Breast epithelium (tissue), 4 donors: ENCODE data around the gene ZC3H4. TPM values are rescaled to one million over a fixed set of nuclear protein-coding genes. Genes with fewer than 3 reads are reported as not detected.

ENCODE experiments used
- DNase-seq, 2 donors: peaks; one replicate each; pipeline ENCODE4 v3.0.0-alpha.2; 2019; ENCODE audit warnings: low spot score in 2 of 2
- H3K27ac ChIP-seq, 2 donors: fragments of 200-600 bp; sonication (generic) in 1 of 2; one replicate each; pipeline ENCODE4 v1.5.1; 2016 to 2019; ENCODE audit warnings: mild to moderate bottlenecking in 1 of 2
- H3K27me3 ChIP-seq, 2 donors: fragments of 200-600 bp; sonication (generic) in 1 of 2; one replicate each; pipeline versions ENCODE4 v1.5.1 to v1.6.0; 2017 to 2019; ENCODE audit warnings: control low read depth in 1 of 2, mild to moderate bottlenecking in 1 of 2
- H3K36me3 ChIP-seq: fragments of 200-600 bp; one replicate; pipeline ENCODE4 v1.5.1; 2019
- H3K4me1 ChIP-seq, 2 donors: fragments of 200-600 bp; sonication (generic); one replicate each; pipeline ENCODE4 v1.5.1; 2016 to 2019; ENCODE audit warnings: control low read depth in 1 of 2
- H3K4me3 ChIP-seq, 3 donors: fragments of 200-600 bp; sonication (generic); 1 replicate in 2 of 3; 2 replicates in 1 of 3; pipeline ENCODE4 v1.5.1; 2016 to 2019; ENCODE audit warnings: mild to moderate bottlenecking in 3 of 3, moderate library complexity in 2 of 3
- H3K9me3 ChIP-seq, 2 donors: fragments of 200-600 bp; sonication (generic) in 1 of 2; one replicate each; pipeline ENCODE4 v1.5.1; 2016 to 2019; ENCODE audit warnings: control low read depth in 1 of 2
- POLR2A ChIP-seq: fragments of 450-650 bp; IDR thresholded peaks from one replicate; pipeline ENCODE4 v1.6.1; 2016; ENCODE audit warnings: antibody characterized with exemption, mild to moderate bottlenecking, moderate library complexity
- POLR2AphosphoS5 ChIP-seq, 3 donors: sonication (generic); formaldehyde crosslinking; IDR thresholded peaks; one replicate each; pipeline ENCODE4 v1.6.1; 2017; ENCODE audit warnings: antibody characterized with exemption in 3 of 3
- intact Hi-C: fragments of 100-400 bp; cut with DNase I; formaldehyde crosslinking; loops from one replicate; pipeline ENCODE4 v1.15.1; 2023; ENCODE audit warnings: low total_unique reads
- total RNA-seq, 3 donors: library from RNA; depleted of rRNA; stranded (reverse); fragments of >200 nt; gene quantifications; one replicate each; pipeline ENCODE4 v1.1.0, GENCODE V29; 2016
- TF ChIP-seq, protein P1 (sequence below), 3 donors: fragments of 450-650 bp; IDR thresholded peaks; one replicate each; pipeline ENCODE4 v1.5.1; 2016 to 2017; ENCODE audit warnings: antibody characterized with exemption in 3 of 3, mild to moderate bottlenecking in 3 of 3, moderate library complexity in 3 of 3

The ZC3H4 gene
- total RNA-seq, 3 donors from 2014 or later, result 17.7 to 23.4 (median 19.5) TPM

DNA sequence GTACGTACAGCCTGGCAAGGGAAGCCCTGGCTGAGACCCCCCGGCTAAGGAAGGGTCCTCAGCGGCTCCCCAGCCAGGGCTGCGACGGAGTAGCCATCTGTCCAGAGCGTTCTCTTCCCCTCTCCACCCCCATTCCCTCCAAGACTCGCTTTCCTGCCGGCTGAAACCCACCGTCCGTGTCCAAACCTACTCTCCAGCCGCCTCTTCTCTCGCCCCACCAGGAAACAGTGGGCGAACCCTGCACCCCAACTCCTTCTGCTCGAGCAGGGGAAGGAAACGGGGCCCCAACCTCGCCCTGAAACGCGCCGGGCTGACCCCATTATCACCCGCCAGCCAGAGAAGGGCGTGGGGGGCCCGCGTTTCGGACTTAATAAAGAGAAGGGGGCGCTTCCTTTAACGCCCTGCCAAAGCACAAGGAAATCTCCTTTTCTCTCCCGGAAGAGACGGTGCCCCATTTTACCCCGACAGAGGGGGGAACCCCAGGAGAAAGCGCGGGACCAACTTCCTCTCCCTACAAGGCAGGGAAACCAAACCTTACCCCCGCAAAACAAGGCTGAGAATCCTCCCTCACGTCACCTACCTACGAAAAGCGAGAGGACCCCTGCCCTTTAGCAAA is 2.5 kb downstream of the ZC3H4 start:
- H3K4me1 ChIP-seq, result peaks cover 2 to 14% of the 10 kb centered on the region in 2 donors
- peak overlapping the region; percentile 100 for H3K27ac ChIP-seq
- no peak for TF ChIP-seq POLR2A
- TF ChIP-seq POLR2AphosphoS5 (IDR thresholded peaks at IDR 0.05), result peak in 2 of 3 donors; percentile 13 to 37
- peak overlapping the region; percentile 97 to 98 (median 97) for H3K4me3 ChIP-seq
- no peaks in the 10 kb centered on the region for H3K27me3 ChIP-seq
- H3K9me3 ChIP-seq, result no peaks in the 10 kb centered on the region
- no peak for DNase-seq
- H3K36me3 ChIP-seq, result no peaks in the 10 kb centered on the region
- intact Hi-C loops, result loop anchor here (5.0 kb wide), 1 partner anchor 1249 kb away; the partner anchor contains the start of genes FOXA3 and SYMPK

DNA sequence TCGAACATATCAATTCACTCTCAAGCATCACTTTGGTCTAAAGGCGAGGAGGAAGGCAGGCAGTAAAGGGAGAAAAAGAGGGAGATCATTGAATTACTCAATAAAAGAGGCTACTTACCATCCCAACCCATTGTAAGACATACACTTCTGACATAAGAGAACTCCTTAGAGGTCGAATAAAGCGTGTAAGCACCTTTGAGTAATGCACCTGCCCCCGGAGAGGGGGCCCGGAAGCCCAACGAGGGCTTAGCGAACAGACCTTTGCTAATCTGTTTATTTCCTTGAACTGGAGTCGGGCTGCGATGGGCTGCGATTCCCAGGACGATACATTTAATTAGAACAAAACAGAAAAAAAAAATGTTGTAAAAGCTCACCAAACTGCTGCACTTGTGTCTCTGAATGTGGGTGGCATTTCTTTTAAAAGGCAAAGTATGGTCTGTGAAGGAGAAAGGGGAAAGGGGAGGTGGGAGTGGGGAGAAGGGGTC is 3.0 kb downstream of the ZC3H4 start:
- no peak for DNase-seq
- peak overlapping the region; percentile 100 for H3K27ac ChIP-seq
- intact Hi-C loops, result loop anchor here (5.0 kb wide), 1 partner anchor 1248 kb away; the partner anchor contains the start of genes FOXA3 and SYMPK
- H3K4me1 ChIP-seq, result peaks cover 2 to 19% of the 10 kb centered on the region in 2 donors
- no peaks in the 10 kb centered on the region for H3K36me3 ChIP-seq
- no peak for TF ChIP-seq POLR2AphosphoS5 (IDR thresholded peaks at IDR 0.05)
- TF ChIP-seq, protein P1, sequence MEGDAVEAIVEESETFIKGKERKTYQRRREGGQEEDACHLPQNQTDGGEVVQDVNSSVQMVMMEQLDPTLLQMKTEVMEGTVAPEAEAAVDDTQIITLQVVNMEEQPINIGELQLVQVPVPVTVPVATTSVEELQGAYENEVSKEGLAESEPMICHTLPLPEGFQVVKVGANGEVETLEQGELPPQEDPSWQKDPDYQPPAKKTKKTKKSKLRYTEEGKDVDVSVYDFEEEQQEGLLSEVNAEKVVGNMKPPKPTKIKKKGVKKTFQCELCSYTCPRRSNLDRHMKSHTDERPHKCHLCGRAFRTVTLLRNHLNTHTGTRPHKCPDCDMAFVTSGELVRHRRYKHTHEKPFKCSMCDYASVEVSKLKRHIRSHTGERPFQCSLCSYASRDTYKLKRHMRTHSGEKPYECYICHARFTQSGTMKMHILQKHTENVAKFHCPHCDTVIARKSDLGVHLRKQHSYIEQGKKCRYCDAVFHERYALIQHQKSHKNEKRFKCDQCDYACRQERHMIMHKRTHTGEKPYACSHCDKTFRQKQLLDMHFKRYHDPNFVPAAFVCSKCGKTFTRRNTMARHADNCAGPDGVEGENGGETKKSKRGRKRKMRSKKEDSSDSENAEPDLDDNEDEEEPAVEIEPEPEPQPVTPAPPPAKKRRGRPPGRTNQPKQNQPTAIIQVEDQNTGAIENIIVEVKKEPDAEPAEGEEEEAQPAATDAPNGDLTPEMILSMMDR (IDR thresholded peaks at IDR 0.05), result no peak
- TF ChIP-seq POLR2A, result no peak
- no peaks in the 10 kb centered on the region for H3K27me3 ChIP-seq
- peak overlapping the region; percentile 97 to 98 (median 97) for H3K4me3 ChIP-seq
- no peaks in the 10 kb centered on the region for H3K9me3 ChIP-seq

DNA sequence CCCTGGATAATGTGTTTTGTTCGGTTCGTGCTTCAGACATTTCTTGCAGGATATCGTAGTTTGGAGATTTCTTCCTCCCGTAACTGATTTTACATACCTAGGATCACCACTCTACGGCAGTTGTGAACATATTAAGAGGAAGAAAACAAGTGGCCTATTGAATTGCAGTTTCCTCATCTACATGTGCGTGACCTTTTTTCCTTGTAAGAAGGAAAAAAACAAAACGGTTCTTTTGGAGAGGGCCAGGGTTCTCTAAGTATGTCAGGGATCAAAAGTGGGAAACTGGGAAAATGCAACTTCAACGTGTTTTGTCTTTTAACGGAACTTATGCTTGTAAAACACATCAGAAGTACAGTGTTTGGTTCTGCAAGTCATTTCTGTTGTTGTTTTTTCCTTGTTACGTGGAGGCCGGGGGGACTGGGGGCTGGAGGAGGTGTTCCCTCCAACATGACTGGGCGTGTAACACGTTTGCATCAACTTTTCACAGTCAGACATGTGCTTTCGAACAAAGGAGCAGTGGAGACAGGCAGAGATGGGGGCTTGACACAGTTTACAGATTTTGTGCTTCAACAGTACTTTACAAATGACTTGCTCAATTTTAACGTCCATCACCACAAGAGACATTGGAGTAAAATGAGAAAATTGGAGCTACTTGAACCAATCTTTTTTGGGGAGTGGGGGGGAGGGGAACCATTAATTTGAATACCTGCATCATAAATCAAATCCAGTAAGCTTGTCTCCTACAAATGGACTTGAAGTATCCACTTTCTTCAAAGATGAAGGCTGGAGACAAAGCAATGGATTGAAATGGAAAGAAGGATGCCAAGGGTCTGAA is 3.8 kb downstream of the ZC3H4 start:
- no peaks in the 10 kb centered on the region for H3K27me3 ChIP-seq
- H3K9me3 ChIP-seq, result no peaks in the 10 kb centered on the region
- no peaks in the 10 kb centered on the region for H3K36me3 ChIP-seq
- TF ChIP-seq, protein P1 (IDR thresholded peaks at IDR 0.05), result no peak
- TF ChIP-seq POLR2AphosphoS5 (IDR thresholded peaks at IDR 0.05), result peak in 1 of 3 donors; percentile 23
- H3K4me3 ChIP-seq, result peak overlapping the region; percentile 97 to 98 (median 97)
- no peak for DNase-seq
- peaks cover 2 to 19% of the 10 kb centered on the region in 2 donors for H3K4me1 ChIP-seq
- intact Hi-C loops, result loop anchor here (5.0 kb wide), 1 partner anchor 1247 kb away; the partner anchor contains the start of genes FOXA3 and SYMPK
- H3K27ac ChIP-seq, result peak overlapping the region; percentile 100

DNA sequence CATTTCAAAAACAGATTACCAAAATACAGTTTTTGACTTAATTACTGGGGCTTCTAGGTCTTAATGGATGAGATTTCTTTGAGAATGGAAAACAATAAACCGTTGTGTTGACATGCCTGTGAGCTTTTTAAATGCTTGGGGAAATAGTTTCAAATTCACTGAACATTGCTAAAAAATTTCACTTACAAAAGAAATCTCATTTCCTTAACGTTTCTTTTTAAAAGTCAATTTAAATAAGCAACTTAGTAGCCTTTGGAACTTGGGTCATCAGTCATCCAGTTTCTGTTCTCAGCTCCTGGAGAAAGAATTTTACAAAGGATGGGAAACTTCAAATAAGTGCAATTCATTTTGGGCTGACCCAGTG is 4.4 kb downstream of the ZC3H4 start:
- TF ChIP-seq POLR2A (no peak), POLR2AphosphoS5 (IDR thresholded peaks at IDR 0.05) (no peak)
- TF ChIP-seq, protein P1 (IDR thresholded peaks at IDR 0.05), result no peak
- no peak for DNase-seq
- H3K9me3 ChIP-seq, result no peaks in the 10 kb centered on the region
- H3K27me3 ChIP-seq, result no peaks in the 10 kb centered on the region
- peak overlapping the region in 2 of 3 donors; percentile 97 to 98 for H3K4me3 ChIP-seq
- intact Hi-C loops, result no loop called here
- H3K4me1 ChIP-seq, result peaks cover 2 to 21% of the 10 kb centered on the region in 2 donors
- H3K27ac ChIP-seq, result peak overlapping the region; percentile 100
- H3K36me3 ChIP-seq, result no peaks in the 10 kb centered on the region

DNA sequence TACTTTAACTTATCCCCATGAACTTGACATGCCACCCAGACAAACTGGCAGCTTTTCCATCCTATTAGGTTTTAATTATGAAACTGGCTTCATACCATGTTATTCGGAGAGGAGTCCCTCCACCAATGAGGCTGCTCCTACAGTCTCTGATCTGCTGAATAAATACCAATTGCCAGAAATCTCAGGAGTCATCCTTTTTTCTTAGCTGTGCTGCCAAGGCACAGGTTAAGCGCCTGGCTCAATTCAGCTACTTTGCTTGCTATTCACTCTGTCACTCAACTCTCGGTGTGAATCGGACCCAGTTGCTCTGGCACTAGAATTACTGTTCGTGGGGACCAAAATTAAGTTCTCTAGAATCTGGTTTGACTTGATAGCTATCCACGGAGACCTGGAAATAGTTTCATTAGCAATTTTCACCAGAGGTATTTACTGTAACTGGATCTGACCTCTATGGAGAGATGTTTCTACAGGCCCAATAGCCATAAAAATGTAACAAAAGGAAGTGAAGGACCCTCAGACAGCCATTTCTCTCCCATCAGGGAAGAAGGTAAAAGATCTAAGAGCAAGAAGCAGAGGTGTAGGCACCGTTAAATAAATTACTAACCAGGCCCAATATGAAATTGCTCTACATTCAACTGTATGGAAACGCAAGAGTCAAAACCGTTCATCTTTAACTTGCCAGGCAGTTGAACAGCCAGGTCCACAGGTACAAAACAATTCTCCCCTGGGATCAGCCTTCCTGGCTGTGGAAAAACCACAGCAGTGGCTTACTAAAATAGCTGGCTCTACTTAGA is 5.4 kb downstream of the ZC3H4 start:
- no peak overlapping the region for H3K4me3 ChIP-seq
- intact Hi-C loops, result no loop called here
- H3K27me3 ChIP-seq, result no peaks in the 10 kb centered on the region
- H3K9me3 ChIP-seq, result no peaks in the 10 kb centered on the region
- DNase-seq, result no peak
- no peak for TF ChIP-seq POLR2AphosphoS5 (IDR thresholded peaks at IDR 0.05)
- TF ChIP-seq, protein P1 (IDR thresholded peaks at IDR 0.05), result no peak
- TF ChIP-seq POLR2A, result no peak
- H3K27ac ChIP-seq, result peak overlapping the region; percentile 87 to 100
- H3K4me1 ChIP-seq, result peaks cover 2 to 22% of the 10 kb centered on the region in 2 donors
- H3K36me3 ChIP-seq, result no peaks in the 10 kb centered on the region
